ENCODE data around the gene EPHA4. TPM values are rescaled to one million over a fixed set of nuclear protein-coding genes. Genes with fewer than 3 reads are reported as not detected.

EPHA4 gene
- polyA plus RNA-seq, 1 donor (not counting 4 experiments of a cell fraction or from before 2014, with no cell fraction given): 9.0 TPM

DNA sequence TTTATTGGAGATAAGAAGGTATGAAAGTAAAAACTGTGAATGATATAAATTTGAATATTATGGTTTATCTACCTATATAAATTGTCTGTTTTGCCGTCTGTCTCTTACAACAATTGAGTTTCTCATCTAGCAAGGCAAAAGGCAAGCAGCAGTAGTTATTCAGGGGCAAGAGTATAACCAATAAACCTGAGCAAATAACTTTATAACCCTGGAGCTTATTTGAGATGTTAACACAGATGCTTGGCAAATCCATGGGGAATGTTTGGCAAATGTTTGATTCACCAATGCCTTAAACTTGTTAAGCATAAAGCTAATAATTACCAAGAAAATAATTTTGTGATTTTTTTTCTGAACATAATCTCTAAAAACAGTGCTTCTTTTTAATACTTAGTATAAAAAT is 9.9 kb upstream of the EPHA4 start:
- Histone ChIP-seq H3K4me3 (ENCODE audit: control insufficient read depth in 2 of 3, extremely low read depth in 1 of 3, insufficient read depth in 2 of 3, low read depth in 1 of 3, low read length in 3 of 3) (no peak overlapping the region), H3K36me3 (ENCODE audit: control insufficient read depth in 2 of 2, extremely low read depth in 1 of 2, insufficient read depth in 2 of 2, low read length in 2 of 2) (no peaks in the 10 kb centered on the region), H3K9me3 (ENCODE audit: control insufficient read depth, low read depth, low read length) (no peaks in the 10 kb centered on the region), H3K27me3 (ENCODE audit: control insufficient read depth, extremely low read depth, insufficient read depth, low read length) (no peaks in the 10 kb centered on the region), H2AFZ (ENCODE audit: control insufficient read depth, low read length) (no peak overlapping the region), H3K9me1 (ENCODE audit: control insufficient read depth, extremely low read depth, insufficient read depth, low read length) (no peaks in the 10 kb centered on the region), H4K20me1 (ENCODE audit: control insufficient read depth, extremely low read depth, insufficient read depth, low read length) (no peaks in the 10 kb centered on the region), H3K4me2 (ENCODE audit: control insufficient read depth, extremely low read depth, insufficient read depth, low read depth, low read length) (no peak overlapping the region), H3K9ac (ENCODE audit: control insufficient read depth, extremely low read depth, insufficient read depth, low read length) (no peak overlapping the region), H3K27ac (ENCODE audit: control insufficient read depth, insufficient read depth, low read length) (no peak overlapping the region), H3K79me2 (ENCODE audit: control insufficient read depth, insufficient read depth, low read length) (no peaks in the 10 kb centered on the region), H3K4me1 (ENCODE audit: control insufficient read depth, extremely low read depth, insufficient read depth, low read length) (no peaks in the 10 kb centered on the region)
- TF ChIP-seq, protein P1, sequence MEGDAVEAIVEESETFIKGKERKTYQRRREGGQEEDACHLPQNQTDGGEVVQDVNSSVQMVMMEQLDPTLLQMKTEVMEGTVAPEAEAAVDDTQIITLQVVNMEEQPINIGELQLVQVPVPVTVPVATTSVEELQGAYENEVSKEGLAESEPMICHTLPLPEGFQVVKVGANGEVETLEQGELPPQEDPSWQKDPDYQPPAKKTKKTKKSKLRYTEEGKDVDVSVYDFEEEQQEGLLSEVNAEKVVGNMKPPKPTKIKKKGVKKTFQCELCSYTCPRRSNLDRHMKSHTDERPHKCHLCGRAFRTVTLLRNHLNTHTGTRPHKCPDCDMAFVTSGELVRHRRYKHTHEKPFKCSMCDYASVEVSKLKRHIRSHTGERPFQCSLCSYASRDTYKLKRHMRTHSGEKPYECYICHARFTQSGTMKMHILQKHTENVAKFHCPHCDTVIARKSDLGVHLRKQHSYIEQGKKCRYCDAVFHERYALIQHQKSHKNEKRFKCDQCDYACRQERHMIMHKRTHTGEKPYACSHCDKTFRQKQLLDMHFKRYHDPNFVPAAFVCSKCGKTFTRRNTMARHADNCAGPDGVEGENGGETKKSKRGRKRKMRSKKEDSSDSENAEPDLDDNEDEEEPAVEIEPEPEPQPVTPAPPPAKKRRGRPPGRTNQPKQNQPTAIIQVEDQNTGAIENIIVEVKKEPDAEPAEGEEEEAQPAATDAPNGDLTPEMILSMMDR (optimal IDR thresholded peaks at IDR 0.05 in 1 of 3, IDR thresholded peaks at IDR 0.05 in 1 of 3, conservative IDR thresholded peaks at IDR 0.05 in 1 of 3; ENCODE audit: extremely low read depth in 1 of 3, insufficient read depth in 2 of 3, low read length in 3 of 3): no peak
- no peak for TF ChIP-seq EZH2 (IDR thresholded peaks at IDR 0.05; ENCODE audit: low read length)
- DNase-seq (ENCODE audit: low read depth, low spot score): no peak
- no peak for FAIRE-seq
- dilution Hi-C loops (cut with MboI; ENCODE audit: extremely low pct_ligation_motif_present, low sequenced_read_pairs): no loop called here

DNA sequence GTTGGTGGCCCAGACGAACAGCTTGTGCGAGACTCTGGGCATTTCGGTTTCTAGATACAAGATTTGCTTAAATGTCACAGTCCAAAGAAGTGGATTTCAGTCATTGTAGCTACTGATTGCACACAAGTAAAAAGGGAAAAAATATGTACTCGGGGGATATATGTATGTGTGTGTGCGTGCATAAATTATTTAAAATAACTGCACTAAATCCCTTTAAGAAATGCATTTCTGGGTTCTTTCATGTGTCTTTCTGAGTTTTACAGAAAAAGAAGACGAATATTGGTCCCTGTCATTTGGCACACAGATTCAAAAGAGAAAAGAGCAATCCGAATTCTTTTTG is 2.1 kb upstream of the EPHA4 start:
- Histone ChIP-seq H3K9me1 (ENCODE audit: control insufficient read depth, extremely low read depth, insufficient read depth, low read length) (no peaks in the 10 kb centered on the region), H3K27me3 (ENCODE audit: control insufficient read depth, extremely low read depth, insufficient read depth, low read length) (peaks cover 10% of the 10 kb centered on the region), H3K9ac (ENCODE audit: control insufficient read depth, extremely low read depth, insufficient read depth, low read length) (peak overlapping the region; percentile 69), H3K4me2 (ENCODE audit: control insufficient read depth, extremely low read depth, insufficient read depth, low read depth, low read length) (peak overlapping the region; percentile 99), H3K4me1 (ENCODE audit: control insufficient read depth, extremely low read depth, insufficient read depth, low read length) (peaks cover 10% of the 10 kb centered on the region), H3K9me3 (ENCODE audit: control insufficient read depth, low read depth, low read length) (no peaks in the 10 kb centered on the region), H3K36me3 (ENCODE audit: control insufficient read depth in 2 of 2, extremely low read depth in 1 of 2, insufficient read depth in 2 of 2, low read length in 2 of 2) (no peaks in the 10 kb centered on the region), H2AFZ (ENCODE audit: control insufficient read depth, low read length) (peak overlapping the region; percentile 94), H4K20me1 (ENCODE audit: control insufficient read depth, extremely low read depth, insufficient read depth, low read length) (no peaks in the 10 kb centered on the region), H3K4me3 (ENCODE audit: control insufficient read depth in 2 of 3, extremely low read depth in 1 of 3, insufficient read depth in 2 of 3, low read depth in 1 of 3, low read length in 3 of 3) (peak overlapping the region; percentile 87 to 89 (median 87)), H3K79me2 (ENCODE audit: control insufficient read depth, insufficient read depth, low read length) (peaks cover 4% of the 10 kb centered on the region), H3K27ac (ENCODE audit: control insufficient read depth, insufficient read depth, low read length) (no peak overlapping the region)
- TF ChIP-seq EZH2 (IDR thresholded peaks at IDR 0.05; ENCODE audit: low read length): no peak
- TF ChIP-seq, protein P1 (optimal IDR thresholded peaks at IDR 0.05 in 1 of 3, IDR thresholded peaks at IDR 0.05 in 1 of 3, conservative IDR thresholded peaks at IDR 0.05 in 1 of 3; ENCODE audit: extremely low read depth in 1 of 3, insufficient read depth in 2 of 3, low read length in 3 of 3): no peak
- dilution Hi-C loops (cut with MboI; ENCODE audit: extremely low pct_ligation_motif_present, low sequenced_read_pairs): no loop called here
- FAIRE-seq: no peak
- DNase-seq (ENCODE audit: low read depth, low spot score): no peak

Measured in keratinocyte (primary cell).